Mesenchymal stem cell (in vitro differentiated cells and primary cell): ENCODE results near the gene TMPRSS6.

Experiments
- DNase-seq: peaks from one replicate; pipeline ENCODE4 v3.0.0-alpha.2; 2013
- H2AFZ ChIP-seq: one replicate; pipeline ENCODE4 v1.6.1; 2013; ENCODE audit warnings: low read depth, mild to moderate bottlenecking, control low read depth, inconsistent platforms, low read length, moderate library complexity
- H2AK5ac ChIP-seq: 2 replicates; pipeline ENCODE4 v1.6.1; 2013; ENCODE audit warnings: low read length, moderate library complexity, mild to moderate bottlenecking, inconsistent platforms; ENCODE audit not compliant: severe bottlenecking
- H2BK120ac ChIP-seq: one replicate; pipeline ENCODE4 v1.6.1; 2013; ENCODE audit warnings: low read depth, mild to moderate bottlenecking, inconsistent platforms, low read length, moderate library complexity
- H2BK12ac ChIP-seq, 2 experiments: one replicate each; pipeline ENCODE4 v1.6.1; 2013; ENCODE audit warnings: inconsistent platforms in 2 of 2, low read length in 2 of 2, mild to moderate bottlenecking in 2 of 2, moderate library complexity in 2 of 2, control low read depth in 1 of 2
- H2BK15ac ChIP-seq: one replicate; pipeline ENCODE4 v1.6.1; 2013; ENCODE audit warnings: mild to moderate bottlenecking, low read depth, inconsistent platforms; ENCODE audit not compliant: poor library complexity, severe bottlenecking
- H2BK5ac ChIP-seq: 2 replicates; pipeline ENCODE4 v1.6.1; 2013; ENCODE audit warnings: low read depth, mild to moderate bottlenecking, low read length, control low read depth, inconsistent platforms; ENCODE audit not compliant: poor library complexity, severe bottlenecking
- H3K14ac ChIP-seq, 2 experiments: one replicate each; pipeline ENCODE4 v1.6.1; 2013; ENCODE audit warnings: inconsistent platforms in 2 of 2, low read length in 2 of 2, control low read depth in 1 of 2, mild to moderate bottlenecking in 1 of 2, moderate library complexity in 1 of 2
- H3K18ac ChIP-seq, 2 experiments: one replicate each; pipeline ENCODE4 v1.6.1; 2013; ENCODE audit warnings: inconsistent platforms in 2 of 2, low read length in 2 of 2, control low read depth in 1 of 2, low read depth in 1 of 2, mild to moderate bottlenecking in 1 of 2
- H3K23ac ChIP-seq, 2 experiments: one replicate each; pipeline ENCODE4 v1.6.1; 2013; ENCODE audit warnings: inconsistent platforms in 2 of 2, low read length in 2 of 2, mild to moderate bottlenecking in 2 of 2, moderate library complexity in 2 of 2, control low read depth in 1 of 2
- H3K27ac ChIP-seq: 2 replicates; pipeline ENCODE4 v1.5.1; 2013; ENCODE audit warnings: mild to moderate bottlenecking, moderate library complexity, low read length, control low read depth, inconsistent platforms; ENCODE audit not compliant: poor library complexity, severe bottlenecking
- H3K27me3 ChIP-seq, 2 experiments: 2 replicates each; pipeline versions ENCODE4 v1.6.1 to v1.7.0; 2013; ENCODE audit warnings: low read length in 2 of 2, mild to moderate bottlenecking in 2 of 2, moderate library complexity in 2 of 2, control low read depth in 1 of 2, inconsistent platforms in 1 of 2; ENCODE audit not compliant: control insufficient read depth in 1 of 2, insufficient read depth in 1 of 2
- H3K36me3 ChIP-seq, 2 experiments: 2 replicates each; pipeline versions ENCODE4 v1.6.1 to v1.7.0; 2013; ENCODE audit warnings: low read length in 2 of 2, control low read depth in 1 of 2, inconsistent platforms in 1 of 2, low read depth in 1 of 2, mild to moderate bottlenecking in 1 of 2; ENCODE audit not compliant: insufficient read depth in 2 of 2, control insufficient read depth in 1 of 2
- H3K4ac ChIP-seq, 2 experiments: one replicate each; pipeline ENCODE4 v1.6.1; 2013; ENCODE audit warnings: inconsistent platforms in 2 of 2, low read length in 2 of 2, mild to moderate bottlenecking in 2 of 2, moderate library complexity in 2 of 2, control low read depth in 1 of 2, low read depth in 1 of 2
- H3K4me1 ChIP-seq: 2 replicates; pipeline ENCODE4 v1.6.1; 2013; ENCODE audit warnings: low read depth, low read length, control low read depth; ENCODE audit not compliant: control insufficient read depth, insufficient read depth
- H3K4me2 ChIP-seq: 2 replicates; pipeline ENCODE4 v1.6.1; 2013; ENCODE audit warnings: low read length, mild to moderate bottlenecking, inconsistent platforms; ENCODE audit not compliant: poor library complexity, severe bottlenecking
- H3K4me3 ChIP-seq, 2 experiments: 2 replicates each; pipeline versions ENCODE4 v1.5.1 to v1.7.0; 2013; ENCODE audit warnings: low read length in 2 of 2, mild to moderate bottlenecking in 2 of 2, control low read depth in 1 of 2, low read depth in 1 of 2; ENCODE audit not compliant: insufficient read depth in 1 of 2
- H3K79me1 ChIP-seq: replicated peaks from 2 replicates; pipeline ENCODE4 v1.6.1; 2013; ENCODE audit warnings: mild to moderate bottlenecking, control low read depth, low read length, inconsistent platforms; ENCODE audit not compliant: poor library complexity, severe bottlenecking
- H3K9ac ChIP-seq: 2 replicates; pipeline ENCODE4 v1.7.0; 2013; ENCODE audit warnings: mild to moderate bottlenecking, low read length, moderate library complexity
- H3K9me3 ChIP-seq: 2 replicates; pipeline ENCODE4 v1.7.0; 2013; ENCODE audit warnings: mild to moderate bottlenecking, low read length; ENCODE audit not compliant: control insufficient read depth
- H4K8ac ChIP-seq: one replicate; pipeline ENCODE4 v1.6.1; 2013; ENCODE audit warnings: inconsistent platforms, mild to moderate bottlenecking, low read length, moderate library complexity
- H4K91ac ChIP-seq: one replicate; pipeline ENCODE4 v1.6.1; 2013; ENCODE audit warnings: mild to moderate bottlenecking, low read length, inconsistent platforms
- WGBS: methylation state at CpG from one replicate; pipeline ENCODE4 v1.1.7; 2013; ENCODE audit warnings: mixed read lengths; 5-methylcytosine and 5-hydroxymethylcytosine counted together

The TMPRSS6 gene

DNA sequence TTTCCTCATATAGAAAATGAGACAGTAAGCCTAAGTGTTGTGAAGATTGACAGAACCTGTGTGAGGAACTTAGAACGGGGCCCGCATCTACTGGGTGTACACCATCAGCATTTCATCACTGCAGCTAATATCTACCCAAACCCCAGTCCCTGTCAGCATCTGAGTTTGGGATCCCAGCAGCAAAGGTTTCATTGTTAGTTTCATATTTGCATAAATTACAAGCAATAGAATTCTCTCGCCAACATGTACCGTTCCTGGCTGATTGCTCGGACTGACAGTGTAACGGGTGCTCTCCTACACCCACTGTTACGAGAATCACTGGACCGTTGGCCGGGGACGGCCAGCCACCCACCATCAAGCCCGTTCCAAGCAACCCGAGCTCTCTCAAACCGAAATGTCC lies 10.4 kb upstream of the TMPRSS6 start:
- H3K79me1 ChIP-seq = no peaks in the 10 kb centered on the region
- no peak for DNase-seq
- no peaks in the 10 kb centered on the region for H3K36me3 ChIP-seq
- H3K9ac ChIP-seq = no peak overlapping the region
- H4K8ac ChIP-seq = no peak overlapping the region
- H2BK15ac ChIP-seq = no peak overlapping the region
- peaks cover 8% of the 10 kb centered on the region for H3K4me1 ChIP-seq
- 89% methylated on average over 10 of the region's 13 CpGs for WGBS
- no peak overlapping the region for H2AK5ac ChIP-seq
- no peak overlapping the region for H3K14ac ChIP-seq
- H3K23ac ChIP-seq = no peak overlapping the region
- H2BK12ac ChIP-seq = no peak overlapping the region
- H3K4me2 ChIP-seq = no peak overlapping the region
- no peak overlapping the region for H3K4ac ChIP-seq
- H2AFZ ChIP-seq = no peak overlapping the region
- no peak overlapping the region for H2BK5ac ChIP-seq
- no peak overlapping the region for H3K18ac ChIP-seq
- H3K9me3 ChIP-seq = no peaks in the 10 kb centered on the region
- no peak overlapping the region for H3K27ac ChIP-seq
- no peak overlapping the region for H3K4me3 ChIP-seq
- H4K91ac ChIP-seq = no peak overlapping the region
- no peak overlapping the region for H2BK120ac ChIP-seq
- peaks cover 16 to 67% of the 10 kb centered on the region in 2 experiments for H3K27me3 ChIP-seq

DNA sequence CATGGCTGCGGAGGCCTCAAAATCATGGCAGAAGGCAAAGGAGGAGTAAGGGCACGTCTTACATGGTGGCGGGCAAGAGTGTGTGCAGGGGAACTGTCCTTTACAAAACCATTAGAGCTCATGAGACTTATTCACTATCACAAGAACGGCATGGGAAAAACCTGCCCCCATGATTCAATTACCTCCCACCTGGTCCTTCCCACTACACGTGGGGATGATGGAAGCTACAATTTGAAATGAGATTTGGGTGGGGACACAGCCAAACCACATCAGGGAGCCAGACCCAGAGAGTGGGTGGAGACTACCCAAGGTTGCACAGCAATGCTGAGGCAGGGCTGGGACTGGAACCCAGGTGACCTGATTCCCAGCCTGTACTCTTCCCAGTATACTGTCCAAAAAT lies 8.6 kb upstream of the TMPRSS6 start:
- no peak overlapping the region for H2BK5ac ChIP-seq
- no peak overlapping the region for H3K23ac ChIP-seq
- no peak overlapping the region for H3K4ac ChIP-seq
- no peak overlapping the region for H3K27ac ChIP-seq
- H3K4me3 ChIP-seq = no peak overlapping the region
- H3K27me3 ChIP-seq = peaks cover 28 to 70% of the 10 kb centered on the region in 2 experiments
- H3K9ac ChIP-seq = no peak overlapping the region
- no peaks in the 10 kb centered on the region for H3K79me1 ChIP-seq
- no peak overlapping the region for H4K91ac ChIP-seq
- H2BK15ac ChIP-seq = no peak overlapping the region
- H3K4me2 ChIP-seq = no peak overlapping the region
- H3K36me3 ChIP-seq = no peaks in the 10 kb centered on the region
- H2AFZ ChIP-seq = no peak overlapping the region
- peaks cover 8% of the 10 kb centered on the region for H3K4me1 ChIP-seq
- H3K9me3 ChIP-seq = no peaks in the 10 kb centered on the region
- WGBS = 87% methylated on average over 3 of the region's 5 CpGs
- H3K14ac ChIP-seq = no peak overlapping the region
- H2AK5ac ChIP-seq = no peak overlapping the region
- H2BK12ac ChIP-seq = no peak overlapping the region
- no peak overlapping the region for H4K8ac ChIP-seq
- no peak overlapping the region for H3K18ac ChIP-seq
- no peak for DNase-seq
- no peak overlapping the region for H2BK120ac ChIP-seq

DNA sequence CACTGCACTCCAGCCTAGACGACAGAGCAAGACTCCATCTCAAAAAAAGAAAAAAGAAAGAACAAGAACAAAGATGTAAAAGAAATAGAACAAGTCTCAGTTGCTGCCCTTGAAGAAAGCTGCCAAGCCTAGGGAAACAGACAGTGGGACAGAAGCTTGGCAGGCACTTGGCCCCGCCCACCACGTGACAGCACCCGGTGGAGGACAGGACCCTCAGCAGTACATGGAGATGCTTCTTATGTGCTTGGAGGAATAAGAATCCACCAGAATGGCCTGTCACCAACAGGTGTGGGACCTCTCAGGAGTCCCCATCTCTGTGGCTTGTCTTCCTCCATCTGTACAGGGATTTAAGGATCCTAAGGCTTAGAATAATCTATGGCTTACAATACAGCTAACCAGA lies 7.6 kb upstream of the TMPRSS6 start:
- no peak overlapping the region for H2BK12ac ChIP-seq
- peaks cover 23 to 70% of the 10 kb centered on the region in 2 experiments for H3K27me3 ChIP-seq
- no peak overlapping the region for H3K27ac ChIP-seq
- WGBS = 67% methylated on average over 3 of the region's 4 CpGs
- no peaks in the 10 kb centered on the region for H3K9me3 ChIP-seq
- no peak overlapping the region for H2BK120ac ChIP-seq
- no peak for DNase-seq
- peaks cover 5% of the 10 kb centered on the region for H3K4me1 ChIP-seq
- H3K79me1 ChIP-seq = no peaks in the 10 kb centered on the region
- H3K9ac ChIP-seq = no peak overlapping the region
- no peak overlapping the region for H3K4me2 ChIP-seq
- no peak overlapping the region for H2BK15ac ChIP-seq
- H2AFZ ChIP-seq = no peak overlapping the region
- no peak overlapping the region for H3K4ac ChIP-seq
- no peaks in the 10 kb centered on the region for H3K36me3 ChIP-seq
- no peak overlapping the region for H3K14ac ChIP-seq
- no peak overlapping the region for H4K8ac ChIP-seq
- no peak overlapping the region for H2AK5ac ChIP-seq
- no peak overlapping the region for H4K91ac ChIP-seq
- no peak overlapping the region for H3K18ac ChIP-seq
- H3K4me3 ChIP-seq = no peak overlapping the region
- no peak overlapping the region for H3K23ac ChIP-seq
- no peak overlapping the region for H2BK5ac ChIP-seq

DNA sequence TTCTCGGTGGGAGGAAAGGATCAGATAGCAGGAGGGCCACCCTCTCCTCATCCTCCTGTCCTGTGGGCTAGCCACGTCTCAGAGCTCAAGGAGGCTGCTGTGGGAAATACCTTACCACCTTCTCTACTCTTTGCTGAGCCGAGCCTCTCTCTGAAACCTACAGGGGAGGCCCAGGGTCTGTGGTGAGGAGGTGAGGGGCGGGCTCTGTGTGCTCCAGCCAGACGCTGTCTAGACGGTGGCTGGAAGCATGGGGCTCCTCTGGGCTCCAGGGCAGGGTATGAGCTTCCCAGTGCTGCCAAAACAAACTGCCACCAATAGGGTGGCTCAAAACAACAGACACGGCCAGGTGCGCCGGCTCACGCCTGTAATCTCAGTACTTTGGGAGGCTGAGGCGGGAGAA lies 5.5 kb upstream of the TMPRSS6 start:
- H2AK5ac ChIP-seq = no peak overlapping the region
- peaks cover 25 to 80% of the 10 kb centered on the region in 2 experiments for H3K27me3 ChIP-seq
- H4K91ac ChIP-seq = no peak overlapping the region
- no peak overlapping the region for H3K23ac ChIP-seq
- H3K9ac ChIP-seq = no peak overlapping the region
- no peaks in the 10 kb centered on the region for H3K79me1 ChIP-seq
- no peak overlapping the region for H3K4me3 ChIP-seq
- no peak overlapping the region for H3K14ac ChIP-seq
- WGBS = 86% methylated on average over 10 of the region's 11 CpGs
- no peaks in the 10 kb centered on the region for H3K9me3 ChIP-seq
- H2BK12ac ChIP-seq = no peak overlapping the region
- H3K4me2 ChIP-seq = no peak overlapping the region
- no peak overlapping the region for H2AFZ ChIP-seq
- no peak overlapping the region for H3K4ac ChIP-seq
- no peak overlapping the region for H3K27ac ChIP-seq
- no peaks in the 10 kb centered on the region for H3K36me3 ChIP-seq
- H2BK120ac ChIP-seq = no peak overlapping the region
- no peak for DNase-seq
- H4K8ac ChIP-seq = no peak overlapping the region
- H2BK5ac ChIP-seq = no peak overlapping the region
- no peaks in the 10 kb centered on the region for H3K4me1 ChIP-seq
- H2BK15ac ChIP-seq = no peak overlapping the region
- no peak overlapping the region for H3K18ac ChIP-seq
